Hematopoietic multipotent progenitor cell treated with erythropoietin and hydrocortisone succinate and interleukin-3 and kit ligand, for 6 days (in vitro differentiated cells): Measurements from ENCODE around the gene WNK4.

Experiments used
- DNase-seq: peaks from one replicate; pipeline ENCODE4 v3.0.0-alpha.2; 2015

The WNK4 gene

GRCh38 chr17:42773290-42774035 lies 6.9 kb upstream of the WNK4 start, which contains the start of gene VPS25:
TSS of gene VPS25 (plus strand) at chr17:42773449. CDS start at chr17:42773476, 27 bp downstream.
- DNase-seq, result peak; percentile 94

- DNase-seq, result no peak
These were observed 6.2 kb upstream of the WNK4 start for GRCh38 chr17:42774066-42774745.

GRCh38 chr17:42775534-42776098 lies 4.8 kb upstream of the WNK4 start:
- no peak for DNase-seq

DNA sequence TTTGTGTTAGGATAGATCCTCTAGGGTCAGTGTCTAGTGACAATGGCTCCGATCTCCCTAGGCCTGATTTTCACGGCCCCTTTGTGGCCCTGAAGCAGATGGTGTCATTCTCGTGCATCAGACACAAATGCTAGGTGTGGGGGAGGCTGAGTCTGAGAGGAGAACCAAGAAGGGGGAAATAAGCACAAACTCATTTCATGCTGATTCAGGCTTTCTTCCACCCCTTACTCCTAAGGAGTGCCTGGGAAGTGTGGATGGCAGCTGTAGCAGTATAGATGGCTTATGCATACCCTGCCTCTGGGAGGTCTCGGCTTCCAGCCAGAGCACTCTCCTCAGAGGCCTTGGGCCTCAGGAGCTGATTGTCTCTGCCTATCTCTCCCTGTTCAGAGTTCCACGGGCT lies 1.8 kb upstream of the WNK4 start:
- DNase-seq, result no peak

- no peak for DNase-seq
These were observed 990 bp upstream of the WNK4 start for GRCh38 chr17:42779304-42779935.

DNA sequence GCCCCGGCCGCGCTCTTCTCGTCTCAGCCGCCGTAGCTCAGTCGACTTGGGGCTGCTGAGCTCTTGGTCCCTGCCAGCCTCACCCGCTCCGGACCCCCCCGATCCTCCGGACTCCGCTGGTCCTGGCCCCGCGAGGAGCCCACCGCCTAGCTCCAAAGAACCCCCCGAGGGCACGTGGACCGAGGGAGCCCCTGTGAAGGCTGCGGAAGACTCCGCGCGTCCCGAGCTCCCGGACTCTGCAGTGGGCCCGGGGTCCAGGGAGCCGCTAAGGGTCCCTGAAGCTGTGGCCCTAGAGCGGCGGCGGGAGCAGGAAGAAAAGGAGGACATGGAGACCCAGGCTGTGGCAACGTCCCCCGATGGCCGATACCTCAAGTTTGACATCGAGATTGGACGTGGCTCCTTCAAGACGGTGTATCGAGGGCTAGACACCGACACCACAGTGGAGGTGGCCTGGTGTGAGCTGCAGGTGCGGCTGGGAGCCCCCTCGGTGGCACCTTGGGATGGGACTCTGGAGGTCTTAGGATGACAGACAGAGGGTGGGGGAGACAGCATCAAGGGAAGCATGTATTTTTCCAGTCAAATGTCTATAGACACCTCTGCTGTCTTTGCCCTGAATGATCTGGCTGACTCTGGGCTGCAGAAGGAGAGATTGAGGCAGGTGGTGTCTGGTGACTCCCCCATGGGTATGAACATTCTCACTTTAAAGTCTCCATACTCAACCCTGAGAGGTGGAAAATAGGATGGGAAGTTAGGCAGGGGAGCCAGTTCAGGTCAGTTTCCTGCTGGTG lies 635 bp downstream of the WNK4 start:
- no peak for DNase-seq

- DNase-seq, result no peak
These were observed 1.3 kb downstream of the WNK4 start for GRCh38 chr17:42781639-42782165.

- no peak for DNase-seq
These were observed 2.0 kb downstream of the WNK4 start for GRCh38 chr17:42782166-42783061.

GRCh38 chr17:42783062-42783790 lies 2.8 kb downstream of the WNK4 start:
- DNase-seq, result no peak

DNA sequence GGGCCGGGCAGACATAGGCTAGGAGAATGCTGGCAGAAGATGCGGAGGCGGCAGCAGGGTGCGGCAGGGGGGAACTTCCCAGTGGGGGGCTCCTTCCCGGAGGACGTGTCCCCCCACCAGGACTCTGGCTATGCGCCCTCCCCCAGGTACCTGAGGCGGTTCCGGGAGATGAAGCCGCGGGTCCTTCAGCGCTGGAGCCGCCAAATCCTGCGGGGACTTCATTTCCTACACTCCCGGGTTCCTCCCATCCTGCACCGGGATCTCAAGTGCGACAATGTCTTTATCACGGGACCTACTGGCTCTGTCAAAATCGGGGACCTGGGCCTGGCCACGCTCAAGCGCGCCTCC lies 3.4 kb downstream of the WNK4 start:
- DNase-seq, result no peak

DNA sequence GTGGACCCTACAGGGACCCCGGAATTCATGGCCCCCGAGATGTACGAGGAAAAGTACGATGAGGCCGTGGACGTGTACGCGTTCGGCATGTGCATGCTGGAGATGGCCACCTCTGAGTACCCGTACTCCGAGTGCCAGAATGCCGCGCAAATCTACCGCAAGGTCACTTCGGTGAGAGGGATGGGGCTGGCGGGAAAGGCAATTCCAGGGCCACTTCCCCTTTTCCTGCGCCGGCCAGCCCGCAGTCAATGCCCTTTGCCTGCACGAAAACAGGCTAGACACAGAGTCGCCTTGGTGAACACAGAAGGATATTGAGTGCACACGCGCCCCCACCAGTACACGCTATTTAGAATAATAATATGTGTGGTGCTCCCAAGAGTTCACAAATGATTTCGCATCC lies 4.0 kb downstream of the WNK4 start:
- DNase-seq, result no peak

GRCh38 chr17:42784811-42785592 lies 4.6 kb downstream of the WNK4 start:
- no peak for DNase-seq

DNA sequence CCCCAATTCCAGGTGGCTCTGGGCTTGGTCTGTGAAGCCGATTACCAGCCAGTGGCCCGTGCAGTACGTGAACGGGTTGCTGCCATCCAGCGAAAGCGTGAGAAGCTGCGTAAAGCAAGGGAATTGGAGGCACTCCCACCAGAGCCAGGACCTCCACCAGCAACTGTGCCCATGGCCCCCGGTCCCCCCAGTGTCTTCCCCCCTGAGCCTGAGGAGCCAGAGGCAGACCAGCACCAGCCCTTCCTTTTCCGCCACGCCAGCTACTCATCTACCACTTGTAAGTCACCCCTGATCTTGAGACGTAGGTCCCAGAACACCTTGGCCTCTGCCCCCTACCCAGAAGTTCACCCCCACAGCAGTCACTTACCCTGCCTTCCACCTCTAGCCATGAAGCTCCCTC lies 6.9 kb downstream of the WNK4 start:
- no peak for DNase-seq

GRCh38 chr17:42791948-42792347 lies 11.5 kb downstream of the WNK4 start:
- DNase-seq, result no peak

- no peak for DNase-seq
These were observed 12.1 kb downstream of the WNK4 start for GRCh38 chr17:42792545-42792944.

- DNase-seq, result no peak
These were observed 14.7 kb downstream of the WNK4 start for GRCh38 chr17:42795061-42795460.

GRCh38 chr17:42795465-42795864 lies 15.1 kb downstream of the WNK4 start:
- DNase-seq, result no peak

DNA sequence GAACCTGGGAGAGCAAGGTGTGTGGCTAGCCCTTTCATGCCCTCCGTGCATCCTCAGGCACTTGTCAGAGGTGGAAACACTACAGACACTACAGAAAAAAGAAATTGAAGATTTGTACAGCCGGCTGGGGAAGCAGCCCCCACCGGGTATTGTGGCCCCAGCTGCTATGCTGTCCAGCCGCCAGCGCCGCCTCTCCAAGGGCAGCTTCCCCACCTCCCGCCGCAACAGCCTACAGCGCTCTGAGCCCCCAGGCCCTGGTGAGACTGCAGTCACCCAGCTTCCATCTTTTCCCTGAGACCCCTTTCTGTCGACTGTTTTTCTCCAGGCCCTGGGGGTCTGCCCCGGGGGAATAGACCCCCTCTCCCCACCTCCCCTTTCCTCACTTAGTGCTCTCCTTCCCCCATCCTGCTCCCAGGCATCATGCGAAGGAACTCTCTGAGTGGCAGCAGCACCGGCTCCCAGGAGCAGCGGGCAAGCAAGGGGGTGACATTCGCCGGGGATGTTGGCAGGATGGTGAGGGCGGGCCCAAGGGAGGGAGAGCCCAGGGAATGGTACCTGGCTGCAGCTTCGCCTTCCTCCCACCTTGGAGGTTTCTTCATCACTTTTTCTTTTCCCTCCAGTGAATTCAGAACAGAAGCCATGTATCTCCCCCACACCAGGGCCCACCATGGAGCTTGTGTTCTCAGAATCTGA lies 15.8 kb downstream of the WNK4 start:
- DNase-seq, result no peak
